Measurements from ENCODE around the gene PRSS27. TPM values are rescaled to one million over a fixed set of nuclear protein-coding genes. Genes with fewer than 3 reads are reported as not detected.

The PRSS27 gene
- total RNA-seq, 6 experiments from 2014 or later, result 0.17 to 0.43 (median 0.31) TPM

GRCh38 chr16:2762711-2763110 lies 42.7 kb upstream of the PRSS27 start:
- no peak for TF ChIP-seq CTCF (IDR thresholded peaks at IDR 0.05)
- Mint-ChIP-seq H3K4me1 (ENCODE audit: low read depth) (peaks cover 36% of the 10 kb centered on the region), H3K27ac (no peak overlapping the region), H3K9me3 (peaks cover 43% of the 10 kb centered on the region), H3K36me3 (ENCODE audit: low read depth) (peaks cover 95% of the 10 kb centered on the region), H3K27me3 (ENCODE audit: insufficient read depth) (peaks cover 12% of the 10 kb centered on the region), H3K4me3 (no peak overlapping the region; the same call in 1 of the 2 replicates)
- no peak for DNase-seq

GRCh38 chr16:2761886-2762583 lies 42.0 kb upstream of the PRSS27 start:
- Mint-ChIP-seq H3K27me3 (ENCODE audit: insufficient read depth) (peaks cover 12% of the 10 kb centered on the region), H3K4me1 (ENCODE audit: low read depth) (peaks cover 40% of the 10 kb centered on the region), H3K27ac (no peak overlapping the region), H3K36me3 (ENCODE audit: low read depth) (peaks cover 100% of the 10 kb centered on the region), H3K4me3 (no peak overlapping the region), H3K9me3 (peaks cover 43% of the 10 kb centered on the region)
- no peak for TF ChIP-seq CTCF (IDR thresholded peaks at IDR 0.05)
- DNase-seq, result no peak

GRCh38 chr16:2761472-2761871 lies 41.4 kb upstream of the PRSS27 start:
- H3K27me3 Mint-ChIP-seq (ENCODE audit: insufficient read depth), result peaks cover 10% of the 10 kb centered on the region
- peaks cover 40% of the 10 kb centered on the region for H3K4me1 Mint-ChIP-seq (ENCODE audit: low read depth)
- no peak overlapping the region for H3K27ac Mint-ChIP-seq
- no peak for TF ChIP-seq CTCF (IDR thresholded peaks at IDR 0.05)
- H3K4me3 Mint-ChIP-seq, result no peak overlapping the region
- DNase-seq, result no peak
- H3K36me3 Mint-ChIP-seq (ENCODE audit: low read depth), result peaks cover 100% of the 10 kb centered on the region
- H3K9me3 Mint-ChIP-seq, result peaks cover 40% of the 10 kb centered on the region

GRCh38 chr16:2757344-2757743 lies 37.3 kb upstream of the PRSS27 start:
- peaks cover 64% of the 10 kb centered on the region for H3K4me1 Mint-ChIP-seq (ENCODE audit: low read depth)
- no peak overlapping the region; the same call in 1 of the 2 replicates for H3K4me3 Mint-ChIP-seq
- TF ChIP-seq CTCF (IDR thresholded peaks at IDR 0.05), result no peak
- no peak for DNase-seq
- peaks cover 3% of the 10 kb centered on the region; the same call in 1 of the 2 replicates for H3K9me3 Mint-ChIP-seq
- peaks cover 5% of the 10 kb centered on the region for H3K27me3 Mint-ChIP-seq (ENCODE audit: insufficient read depth)
- peak overlapping the region; percentile 30 for H3K27ac Mint-ChIP-seq
- peaks cover 88% of the 10 kb centered on the region for H3K36me3 Mint-ChIP-seq (ENCODE audit: low read depth)

GRCh38 chr16:2756288-2757015 lies 36.4 kb upstream of the PRSS27 start:
- H3K27me3 Mint-ChIP-seq (ENCODE audit: insufficient read depth), result peaks cover 5% of the 10 kb centered on the region
- peaks cover 85% of the 10 kb centered on the region for H3K36me3 Mint-ChIP-seq (ENCODE audit: low read depth)
- peaks cover 70% of the 10 kb centered on the region for H3K4me1 Mint-ChIP-seq (ENCODE audit: low read depth)
- no peak overlapping the region for H3K4me3 Mint-ChIP-seq
- H3K27ac Mint-ChIP-seq, result peak overlapping the region; percentile 30
- no peak for DNase-seq
- no peak for TF ChIP-seq CTCF (IDR thresholded peaks at IDR 0.05)
- H3K9me3 Mint-ChIP-seq, result no peaks in the 10 kb centered on the region; the same call in 1 of the 2 replicates
